Spleen (tissue), 7 donors: Measurements from ENCODE around the gene URAD.

Experiments
- POLR2A ChIP-seq, 3 donors: fragments of 450-650 bp; IDR thresholded peaks; one replicate each; pipeline ENCODE4 v1.5.1; 2017; ENCODE audit warnings: antibody characterized with exemption in 3 of 3, mild to moderate bottlenecking in 1 of 3
- POLR2AphosphoS5 ChIP-seq, 3 donors: sonication (generic); formaldehyde crosslinking; IDR thresholded peaks; one replicate each; pipeline ENCODE4 v1.5.1; 2017; ENCODE audit warnings: antibody characterized with exemption in 3 of 3
- TF ChIP-seq, protein P1 (sequence below), 11 experiments: fragments of 200-600 bp in 7 of 11; fragments of 450-650 bp in 4 of 11; sonication (generic) in 4 of 11; IDR thresholded peaks in 8 of 11; conservative IDR thresholded peaks in 3 of 11; 1 replicate in 7 of 11; 2 replicates in 4 of 11; pipeline versions ENCODE4 v1.4.0 to v1.8.0; 2016 to 2021; ENCODE audit warnings: antibody characterized with exemption in 11 of 11, inconsistent platforms in 4 of 11, mild to moderate bottlenecking in 1 of 11
- donor health status: DM: no; HTN: no; CAD: no; lungs with moderate emphysema.
- donor health status: DM: no; HTN: no; CAD: no.
- donor health status: DM: no; HTN: no; CAD: no.

DNA sequence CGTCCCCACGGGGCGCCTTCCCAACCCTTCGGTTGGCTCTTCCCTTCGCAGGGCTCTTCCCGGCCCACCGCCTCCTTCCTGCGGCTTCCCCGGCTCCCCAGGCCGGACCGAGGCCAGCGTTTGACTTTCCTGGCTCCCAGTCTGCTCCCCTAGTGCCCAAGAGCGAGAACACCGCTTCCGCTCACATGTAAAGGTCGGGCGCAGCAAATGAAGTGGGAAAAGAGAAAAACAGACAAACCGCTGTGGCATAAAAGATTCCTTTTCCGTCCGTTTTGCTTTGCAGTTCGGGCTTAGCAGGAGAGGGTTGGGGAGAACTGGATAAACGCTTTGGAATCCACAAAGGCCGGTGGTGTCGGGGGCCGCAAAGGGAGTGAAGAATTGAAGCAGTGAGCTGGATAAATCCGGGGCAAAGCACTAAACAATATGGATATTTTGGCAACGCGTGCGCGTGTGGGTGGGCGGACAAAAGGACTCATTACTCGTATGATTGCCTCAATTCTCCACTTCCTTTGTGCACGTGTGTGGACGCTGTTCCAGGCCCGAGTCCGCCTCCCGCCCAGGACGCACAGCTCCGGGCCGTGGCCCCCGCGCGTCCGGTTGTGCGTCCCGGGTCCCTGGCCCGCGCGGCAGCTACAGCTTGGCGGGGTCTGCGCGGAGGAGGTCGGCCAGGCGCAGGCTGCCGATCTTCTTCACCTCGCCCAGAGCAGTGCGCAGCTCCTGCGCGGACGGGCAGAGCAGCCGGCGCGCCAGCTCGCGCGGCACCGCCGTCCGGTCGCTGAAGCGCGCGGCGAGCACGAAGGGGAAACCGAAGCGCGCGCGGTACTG is 10.8 kb downstream of the URAD start:
- no peak for TF ChIP-seq POLR2AphosphoS5 (IDR thresholded peaks at IDR 0.05)
- TF ChIP-seq, protein P1, sequence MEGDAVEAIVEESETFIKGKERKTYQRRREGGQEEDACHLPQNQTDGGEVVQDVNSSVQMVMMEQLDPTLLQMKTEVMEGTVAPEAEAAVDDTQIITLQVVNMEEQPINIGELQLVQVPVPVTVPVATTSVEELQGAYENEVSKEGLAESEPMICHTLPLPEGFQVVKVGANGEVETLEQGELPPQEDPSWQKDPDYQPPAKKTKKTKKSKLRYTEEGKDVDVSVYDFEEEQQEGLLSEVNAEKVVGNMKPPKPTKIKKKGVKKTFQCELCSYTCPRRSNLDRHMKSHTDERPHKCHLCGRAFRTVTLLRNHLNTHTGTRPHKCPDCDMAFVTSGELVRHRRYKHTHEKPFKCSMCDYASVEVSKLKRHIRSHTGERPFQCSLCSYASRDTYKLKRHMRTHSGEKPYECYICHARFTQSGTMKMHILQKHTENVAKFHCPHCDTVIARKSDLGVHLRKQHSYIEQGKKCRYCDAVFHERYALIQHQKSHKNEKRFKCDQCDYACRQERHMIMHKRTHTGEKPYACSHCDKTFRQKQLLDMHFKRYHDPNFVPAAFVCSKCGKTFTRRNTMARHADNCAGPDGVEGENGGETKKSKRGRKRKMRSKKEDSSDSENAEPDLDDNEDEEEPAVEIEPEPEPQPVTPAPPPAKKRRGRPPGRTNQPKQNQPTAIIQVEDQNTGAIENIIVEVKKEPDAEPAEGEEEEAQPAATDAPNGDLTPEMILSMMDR (IDR thresholded peaks at IDR 0.05 in 8 of 11, conservative IDR thresholded peaks at IDR 0.05 in 3 of 11): no peak
- TF ChIP-seq POLR2A (IDR thresholded peaks at IDR 0.05): no peak
